Neural cell (in vitro differentiated cells): ENCODE data around the gene BEX5. TPM values are rescaled to one million over a fixed set of nuclear protein-coding genes. Genes with fewer than 3 reads are reported as not detected.

ENCODE experiments used
- H2AFZ ChIP-seq: fragments of 200-600, 300-800 bp; sonication (generic), shearing (Covaris generic); 2 replicates; pipeline ENCODE4 v1.6.0; 2014; ENCODE audit warnings: low read depth, mild to moderate bottlenecking, antibody characterized with exemption, low read length, moderate library complexity
- H3F3A ChIP-seq: fragments of 200-600 bp; shearing (Covaris generic); 2 replicates; pipeline ENCODE4 v1.6.1; 2016; ENCODE audit warnings: mild to moderate bottlenecking, moderate library complexity, mixed read lengths, antibody characterized with exemption, low read length; ENCODE audit not compliant: insufficient read depth, poor library complexity, severe bottlenecking
- H3K27ac ChIP-seq: fragments of 200-600, 300-800 bp; sonication (generic), shearing (Covaris generic); 2 replicates; pipeline ENCODE4 v1.5.1; 2014; ENCODE audit warnings: mild to moderate bottlenecking, low read length, moderate library complexity
- H3K27me3 ChIP-seq: fragments of 300-800, 200-600 bp; sonication (generic), shearing (Covaris generic); 2 replicates; pipeline ENCODE4 v1.6.0; 2014; ENCODE audit warnings: mild to moderate bottlenecking, low read depth, low read length, moderate library complexity; ENCODE audit not compliant: insufficient read depth
- H3K36me3 ChIP-seq: fragments of 300-800, 200-600 bp; sonication (generic), shearing (Covaris generic); 2 replicates; pipeline ENCODE4 v1.5.1; 2014; ENCODE audit warnings: mild to moderate bottlenecking, antibody characterized with exemption, low read length, moderate library complexity; ENCODE audit not compliant: insufficient read depth
- H3K4me2 ChIP-seq: fragments of 300-800, 200-600 bp; sonication (generic), shearing (Covaris generic); 2 replicates; pipeline ENCODE4 v1.6.0; 2014; ENCODE audit warnings: mild to moderate bottlenecking, low read length
- H3K4me3 ChIP-seq: fragments of 300-800, 200-600 bp; sonication (generic), shearing (Covaris generic); 2 replicates; pipeline ENCODE4 v1.5.1; 2014; ENCODE audit warnings: mild to moderate bottlenecking, low read length, moderate library complexity
- H3K79me2 ChIP-seq: fragments of 200-600 bp; shearing (Covaris generic); replicated peaks from 2 replicates; pipeline ENCODE4 v1.6.0; 2014; ENCODE audit warnings: mild to moderate bottlenecking, low read length, moderate library complexity; ENCODE audit not compliant: insufficient read depth
- H3K9ac ChIP-seq: fragments of 300-800, 200-600 bp; sonication (generic), shearing (Covaris generic); 2 replicates; pipeline ENCODE4 v1.6.1; 2016; ENCODE audit warnings: mild to moderate bottlenecking, low read length, mixed read lengths
- H3K9me2 ChIP-seq: fragments of 200-600 bp; shearing (Covaris generic); 2 replicates; pipeline ENCODE4 v1.6.1; 2016; ENCODE audit warnings: mild to moderate bottlenecking, low read length, mixed read lengths; ENCODE audit not compliant: insufficient read depth
- H3K9me3 ChIP-seq: fragments of 200-600, 300-800 bp; sonication (generic), shearing (Covaris generic); 2 replicates; pipeline ENCODE4 v1.6.1; 2016; ENCODE audit warnings: mild to moderate bottlenecking, mixed run types, low read length, moderate library complexity, mixed read lengths
- H4K20me1 ChIP-seq: fragments of 200-600 bp; shearing (Covaris generic); 2 replicates; pipeline ENCODE4 v1.6.1; 2016; ENCODE audit warnings: mild to moderate bottlenecking, mixed run types; ENCODE audit not compliant: insufficient read depth
- CTCF ChIP-seq: fragments of 450-650 bp; IDR thresholded peaks from 2 replicates; pipeline ENCODE4 v1.5.1; 2014; ENCODE audit warnings: antibody characterized with exemption, mild to moderate bottlenecking, moderate library complexity; ENCODE audit not compliant: poor library complexity, severe bottlenecking
- EP300 ChIP-seq: fragments of 450-650 bp; conservative IDR thresholded peaks from 2 replicates; pipeline ENCODE4 v1.6.1; 2014; ENCODE audit warnings: antibody characterized with exemption, mild to moderate bottlenecking, moderate library complexity; ENCODE audit not compliant: poor library complexity, severe bottlenecking
- EZH2 ChIP-seq: fragments of 200-600, 300-800 bp; shearing (Covaris generic), sonication (generic); IDR thresholded peaks from 2 replicates; pipeline ENCODE4 v1.6.1; 2014; ENCODE audit warnings: antibody characterized with exemption, low read length, borderline replicate concordance, mild to moderate bottlenecking; ENCODE audit not compliant: insufficient read depth, poor library complexity, severe bottlenecking
- MXI1 ChIP-seq: fragments of 450-650 bp; conservative IDR thresholded peaks from 2 replicates; pipeline ENCODE4 v1.6.1; 2014; ENCODE audit warnings: antibody characterized with exemption, mild to moderate bottlenecking; ENCODE audit not compliant: poor library complexity, severe bottlenecking
- POLR2AphosphoS5 ChIP-seq: IDR thresholded peaks from 2 replicates; pipeline ENCODE4 v1.6.1; 2012
- RAD21 ChIP-seq: fragments of 450-650 bp; conservative IDR thresholded peaks from 2 replicates; pipeline ENCODE4 v1.6.1; 2014; ENCODE audit warnings: antibody characterized with exemption, mild to moderate bottlenecking, moderate library complexity
- REST ChIP-seq: IDR thresholded peaks from 2 replicates; pipeline ENCODE4 v1.6.1; 2012; ENCODE audit warnings: borderline replicate concordance
- SMC3 ChIP-seq: fragments of 450-650 bp; conservative IDR thresholded peaks from 2 replicates; pipeline ENCODE4 v1.6.1; 2014; ENCODE audit warnings: antibody characterized with exemption, mild to moderate bottlenecking, moderate library complexity; ENCODE audit not compliant: poor library complexity
- TAF1 ChIP-seq: IDR thresholded peaks from 2 replicates; pipeline ENCODE4 v1.6.1; 2012; ENCODE audit warnings: low read depth
- polyA plus RNA-seq: library from polyadenylated mRNA; depleted of rRNA; stranded (reverse); fragments of >200 nt; gene quantifications from 2 replicates; pipeline ENCODE4 v1.2.3, GENCODE V29; 2014

BEX5 gene
- polyA plus RNA-seq, 1 donor from 2014 or later: 17.8 TPM

GRCh38 chrX:102115748-102116147 is 40.0 kb downstream of the BEX5 start:
- Histone ChIP-seq H4K20me1 (no peaks in the 10 kb centered on the region), H3K79me2 (no peaks in the 10 kb centered on the region), H3K9me2 (no peaks in the 10 kb centered on the region), H3K4me2 (no peak overlapping the region), H3K27me3 (no peaks in the 10 kb centered on the region), H3K36me3 (no peaks in the 10 kb centered on the region), H3F3A (no peaks in the 10 kb centered on the region), H3K9me3 (no peaks in the 10 kb centered on the region), H3K9ac (no peak overlapping the region), H3K27ac (no peak overlapping the region), H3K4me3 (no peak overlapping the region), H2AFZ (no peak overlapping the region)
- no peak for TF ChIP-seq RAD21
- TF ChIP-seq SMC3: no peak
- no peak for TF ChIP-seq EP300
- no peak for TF ChIP-seq MXI1
- TF ChIP-seq POLR2AphosphoS5: no peak
- no peak for TF ChIP-seq REST
- TF ChIP-seq TAF1: no peak
- no peak for TF ChIP-seq CTCF
- no peak for TF ChIP-seq EZH2

- Histone ChIP-seq H3K9me3 (no peaks in the 10 kb centered on the region), H3K27me3 (no peaks in the 10 kb centered on the region)
These were observed 42.4 kb downstream of the BEX5 start for GRCh38 chrX:102113367-102113766.

More at GRCh38 chrX:102113367-102113766, 42.4 kb downstream of the BEX5 start:
- no peaks in the 10 kb centered on the region for H3K9me2 ChIP-seq
- no peak overlapping the region for H2AFZ ChIP-seq
- no peak overlapping the region for H3K4me2 ChIP-seq
- no peaks in the 10 kb centered on the region for H3K36me3 ChIP-seq
- no peaks in the 10 kb centered on the region for H3F3A ChIP-seq
- H4K20me1 ChIP-seq: no peaks in the 10 kb centered on the region
- TF ChIP-seq POLR2AphosphoS5 (no peak), CTCF (no peak), EZH2 (no peak), TAF1 (no peak), MXI1 (no peak), EP300 (no peak), SMC3 (no peak), REST (no peak), RAD21 (no peak)
- H3K27ac ChIP-seq: no peak overlapping the region
- H3K79me2 ChIP-seq: no peaks in the 10 kb centered on the region
- H3K4me3 ChIP-seq: no peak overlapping the region
- no peak overlapping the region for H3K9ac ChIP-seq
